CD14-positive monocyte (primary cell): ENCODE results near the gene KCNMA1. TPM values are rescaled to one million over a fixed set of nuclear protein-coding genes. Genes with fewer than 3 reads are reported as not detected.

Experiments
- DNase-seq, 3 donors: peaks; one replicate each; pipeline ENCODE4 v3.0.0-alpha.2; 2011 to 2022
- H2AFZ ChIP-seq: 2 replicates; pipeline ENCODE4 v1.6.0; 2012; ENCODE audit warnings: mild to moderate bottlenecking, low read depth, low read length, inconsistent platforms; ENCODE audit not compliant: insufficient read depth, poor library complexity, severe bottlenecking
- H3K27ac ChIP-seq, 2 donors: 1 replicate in 1 of 2; 2 replicates in 1 of 2; pipeline ENCODE4 v1.5.1; 2012 to 2013; ENCODE audit warnings: low read length in 2 of 2, control low read depth in 1 of 2, inconsistent platforms in 1 of 2, low read depth in 1 of 2, mild to moderate bottlenecking in 1 of 2
- H3K27me3 ChIP-seq, 2 donors: one replicate each; pipeline versions ENCODE4 v1.6.0 to v1.6.1; 2011 to 2013; ENCODE audit warnings: low read length in 2 of 2; ENCODE audit not compliant: control insufficient read depth in 2 of 2, insufficient read depth in 2 of 2
- H3K36me3 ChIP-seq, 2 donors: replicated peaks in 1 of 2; 1 replicate in 1 of 2; 2 replicates in 1 of 2; pipeline versions ENCODE4 v1.5.1 to v1.6.1; 2012 to 2013; ENCODE audit warnings: low read length in 2 of 2, control low read depth in 1 of 2, inconsistent platforms in 1 of 2, mild to moderate bottlenecking in 1 of 2; ENCODE audit not compliant: insufficient read depth in 2 of 2, control insufficient read depth in 1 of 2
- H3K4me1 ChIP-seq, 2 donors: 1 replicate in 1 of 2; 2 replicates in 1 of 2; pipeline versions ENCODE4 v1.5.1 to v1.6.1; 2012 to 2013; ENCODE audit warnings: low read length in 2 of 2, control low read depth in 1 of 2, inconsistent platforms in 1 of 2, mild to moderate bottlenecking in 1 of 2, moderate library complexity in 1 of 2; ENCODE audit not compliant: insufficient read depth in 2 of 2, control insufficient read depth in 1 of 2
- H3K4me2 ChIP-seq: replicated peaks from 2 replicates; pipeline ENCODE3; 2012; ENCODE audit warnings: low read length, moderate library complexity, mild to moderate bottlenecking; ENCODE audit not compliant: poor library complexity, severe bottlenecking; ENCODE audit errors: extremely low read depth
- H3K4me3 ChIP-seq, 3 experiments: fragments of 200-600 bp in 1 of 3; sonication (generic) in 1 of 3; replicated peaks in 1 of 3; 1 replicate in 2 of 3; 2 replicates in 1 of 3; pipeline ENCODE4 v1.5.1; 2011 to 2013; ENCODE audit warnings: low read length in 3 of 3, mild to moderate bottlenecking in 3 of 3, control low read depth in 2 of 3, low read depth in 2 of 3, inconsistent platforms in 1 of 3, moderate library complexity in 1 of 3
- H3K79me2 ChIP-seq: 2 replicates; pipeline ENCODE4 v1.6.0; 2012; ENCODE audit warnings: mild to moderate bottlenecking, control low read depth, inconsistent platforms, low read length, moderate library complexity; ENCODE audit not compliant: insufficient read depth
- H3K9ac ChIP-seq: 2 replicates; pipeline ENCODE4 v1.6.0; 2017; ENCODE audit warnings: low read length, mild to moderate bottlenecking; ENCODE audit not compliant: insufficient read depth, poor library complexity, severe bottlenecking
- H3K9me3 ChIP-seq, 2 donors: replicated peaks in 1 of 2; 1 replicate in 1 of 2; 2 replicates in 1 of 2; pipeline versions ENCODE4 v1.5.1 to v1.6.1; 2012 to 2013; ENCODE audit warnings: low read length in 2 of 2, control low read depth in 1 of 2; ENCODE audit not compliant: control insufficient read depth in 1 of 2, insufficient read depth in 1 of 2
- H4K20me1 ChIP-seq: 2 replicates; pipeline ENCODE4 v1.6.0; 2012; ENCODE audit warnings: mild to moderate bottlenecking, low read length, control low read depth, moderate library complexity; ENCODE audit not compliant: insufficient read depth
- H3K27ac Mint-ChIP-seq, 7 donors: one replicate each; pipeline ENCODE4 v1.8.0; 2020; ENCODE audit warnings: mild to moderate bottlenecking in 7 of 7, mixed read lengths in 7 of 7, moderate library complexity in 6 of 7, inconsistent platforms in 2 of 7
- H3K27me3 Mint-ChIP-seq, 3 donors: one replicate each; pipeline ENCODE4 v1.8.0; 2021 to 2022; ENCODE audit warnings: low read depth in 3 of 3, mild to moderate bottlenecking in 3 of 3, mixed read lengths in 3 of 3, moderate library complexity in 3 of 3, inconsistent platforms in 1 of 3
- H3K36me3 Mint-ChIP-seq, 2 donors: one replicate each; pipeline ENCODE4 v1.8.0; 2020; ENCODE audit warnings: mixed read lengths in 2 of 2, inconsistent platforms in 1 of 2, mild to moderate bottlenecking in 1 of 2
- H3K4me1 Mint-ChIP-seq: one replicate; pipeline ENCODE4 v1.8.0; 2020; ENCODE audit warnings: mild to moderate bottlenecking, mixed read lengths
- H3K4me3 Mint-ChIP-seq, 2 donors: one replicate each; pipeline ENCODE4 v1.8.0; 2020; ENCODE audit warnings: mild to moderate bottlenecking in 2 of 2, mixed read lengths in 2 of 2, moderate library complexity in 1 of 2
- H3K9me3 Mint-ChIP-seq, 7 donors: one replicate each; pipeline ENCODE4 v1.8.0; 2020 to 2022; ENCODE audit warnings: mixed read lengths in 7 of 7, mild to moderate bottlenecking in 6 of 7, moderate library complexity in 6 of 7, inconsistent platforms in 2 of 7
- CTCF ChIP-seq: fragments of 200-600 bp; IDR thresholded peaks from one replicate; pipeline ENCODE4 v1.8.0; 2022; ENCODE audit warnings: antibody characterized with exemption, mild to moderate bottlenecking
- WGBS: methylation state at CpG from one replicate; pipeline ENCODE4 v1.1.5; 2013; ENCODE audit warnings: missing lambda C conversion rate; ENCODE audit not compliant: insufficient coverage; 5-methylcytosine and 5-hydroxymethylcytosine counted together
- intact Hi-C, 2 donors: fragments of 100-400 bp; cut with micrococcal nuclease; formaldehyde crosslinking; loops; one replicate each; pipeline versions ENCODE4 v1.15.0 to v1.15.1; 2023
- polyA plus RNA-seq, 3 donors: library from polyadenylated mRNA; depleted of rRNA in 1 of 3; unstranded in 2 of 3; stranded (reverse) in 1 of 3; fragments of 300-500 nt in 2 of 3; fragments of >200 nt in 1 of 3; fragmentation: Illumina TruSeq in 2 of 3; gene quantifications; 1 replicate in 2 of 3; 2 replicates in 1 of 3; pipeline ENCODE4 v1.2.3, GENCODE V29; 2012 to 2021

KCNMA1 gene
- polyA plus RNA-seq, 3 donors: 0.11 to 1.0 TPM; not detected in 1

DNA sequence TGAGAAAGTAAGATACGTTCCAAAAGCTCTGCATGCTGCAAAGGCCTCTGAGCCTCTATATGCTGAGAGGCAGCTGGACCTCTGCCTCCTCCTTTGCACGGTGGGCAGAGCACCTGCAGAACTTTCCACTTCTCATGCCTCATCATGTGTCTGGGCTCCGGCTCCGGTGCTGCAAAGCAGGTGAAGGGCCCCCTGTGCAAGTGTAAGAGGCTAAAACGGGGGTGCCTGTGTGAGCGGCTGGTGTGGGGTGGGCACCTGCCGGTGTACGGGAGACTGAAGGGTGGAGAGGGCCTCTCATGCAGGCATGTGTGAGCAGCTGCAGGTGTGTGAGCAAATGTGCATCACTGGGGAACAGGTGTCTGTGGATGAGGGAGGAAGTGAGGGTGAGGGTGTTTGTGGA, 121.0 kb downstream of the KCNMA1 start:
- peaks cover 2 to 11% (median 9%) of the 10 kb centered on the region in 3 donors for H3K27me3 Mint-ChIP-seq
- Histone ChIP-seq H3K79me2 (no peaks in the 10 kb centered on the region), H3K4me1 (no peaks in the 10 kb centered on the region), H3K36me3 (no peaks in the 10 kb centered on the region), H3K9me3 (no peaks in the 10 kb centered on the region), H4K20me1 (no peaks in the 10 kb centered on the region), H2AFZ (no peak overlapping the region), H3K4me2 (no peak overlapping the region), H3K9ac (no peak overlapping the region), H3K27me3 (no peaks in the 10 kb centered on the region), H3K4me3 (no peak overlapping the region), H3K27ac (no peak overlapping the region)
- no peak for DNase-seq
- H3K9me3 Mint-ChIP-seq: peaks cover 0 to 2% (median 0%) of the 10 kb centered on the region in 7 donors
- WGBS: 89% methylated on average over 6 of the region's 8 CpGs
- no peak overlapping the region for H3K4me3 Mint-ChIP-seq
- H3K36me3 Mint-ChIP-seq: no peaks in the 10 kb centered on the region
- no peaks in the 10 kb centered on the region for H3K4me1 Mint-ChIP-seq
- TF ChIP-seq CTCF: no peak
- no peak overlapping the region for H3K27ac Mint-ChIP-seq
- intact Hi-C loops: no loop called here

- no peaks in the 10 kb centered on the region for H3K36me3 ChIP-seq
- no peak overlapping the region for H3K4me3 Mint-ChIP-seq
- peaks cover 2 to 11% (median 9%) of the 10 kb centered on the region in 3 donors for H3K27me3 Mint-ChIP-seq
- intact Hi-C loops: no loop called here
- H3K27ac ChIP-seq: no peak overlapping the region
- no peak overlapping the region for H3K9ac ChIP-seq
- peaks cover 0 to 2% (median 0%) of the 10 kb centered on the region in 7 donors for H3K9me3 Mint-ChIP-seq
- H3K4me2 ChIP-seq: no peak overlapping the region
- H3K27ac Mint-ChIP-seq: peak overlapping the region in 1 of 7 donors; percentile 26
- no peaks in the 10 kb centered on the region for H3K36me3 Mint-ChIP-seq
- H3K4me3 ChIP-seq: no peak overlapping the region
- no peak overlapping the region for H2AFZ ChIP-seq
- TF ChIP-seq CTCF: no peak
- H3K4me1 ChIP-seq: no peaks in the 10 kb centered on the region
- no CpG with 5 or more reads among the region's 4 CpGs for WGBS
- H3K27me3 ChIP-seq: no peaks in the 10 kb centered on the region
- no peaks in the 10 kb centered on the region for H3K9me3 ChIP-seq
- no peaks in the 10 kb centered on the region for H3K79me2 ChIP-seq
- H3K4me1 Mint-ChIP-seq: no peaks in the 10 kb centered on the region
- no peak for DNase-seq
- no peaks in the 10 kb centered on the region for H4K20me1 ChIP-seq
These were observed 122.7 kb downstream of the KCNMA1 start for GRCh38 chr10:77514870-77515269.
